Osteoblast (primary cell): Measurements from ENCODE around the gene IFT20. TPM values are rescaled to one million over a fixed set of nuclear protein-coding genes. Genes with fewer than 3 reads are reported as not detected.
"Not testable (repeated sequence)": the region's sequence is repeated elsewhere in the genome, so short reads cannot be mapped to it uniquely, and the experiment has no call there.

ENCODE experiments used
- DNase-seq: peaks from one replicate; pipeline ENCODE4 v3.0.0; 2011; ENCODE audit warnings: low spot score, mixed read lengths; ENCODE audit not compliant: insufficient read length; ENCODE audit errors: missing footprints
- H2AFZ ChIP-seq: 2 replicates; pipeline ENCODE4 v1.6.0; 2011; ENCODE audit warnings: mild to moderate bottlenecking, low read length
- H3K27ac ChIP-seq: 2 replicates; pipeline ENCODE4 v1.5.1; 2011; ENCODE audit warnings: mild to moderate bottlenecking, low read depth, low read length, moderate library complexity
- H3K27me3 ChIP-seq: 2 replicates; pipeline ENCODE4 v1.6.0; 2012; ENCODE audit warnings: mild to moderate bottlenecking, control low read depth, inconsistent platforms, low read length, moderate library complexity; ENCODE audit not compliant: insufficient read depth
- H3K36me3 ChIP-seq: 2 replicates; pipeline ENCODE4 v1.5.1; 2011; ENCODE audit warnings: mild to moderate bottlenecking, low read length, control low read depth, moderate library complexity; ENCODE audit not compliant: insufficient read depth
- H3K4me1 ChIP-seq: 2 replicates; pipeline ENCODE4 v1.5.1; 2011; ENCODE audit warnings: mild to moderate bottlenecking, low read length, control low read depth, moderate library complexity; ENCODE audit not compliant: insufficient read depth
- H3K4me2 ChIP-seq: 2 replicates; pipeline ENCODE4 v1.6.0; 2011; ENCODE audit warnings: mild to moderate bottlenecking, low read length; ENCODE audit not compliant: insufficient read depth
- H3K4me3 ChIP-seq: fragments of 200-600 bp; sonication (generic); 3 replicates; pipeline ENCODE4 v1.5.1; 2012; ENCODE audit warnings: mild to moderate bottlenecking, low read length, inconsistent platforms; ENCODE audit not compliant: insufficient read depth
- H3K79me2 ChIP-seq: 2 replicates; pipeline ENCODE4 v1.6.0; 2012; ENCODE audit warnings: mild to moderate bottlenecking, low read length, control low read depth, inconsistent platforms; ENCODE audit not compliant: insufficient read depth
- H3K9me3 ChIP-seq: 2 replicates; pipeline ENCODE4 v1.5.1; 2011; ENCODE audit warnings: low read depth, low read length, control low read depth
- H4K20me1 ChIP-seq: 2 replicates; pipeline ENCODE4 v1.6.0; 2012; ENCODE audit warnings: mild to moderate bottlenecking, low read length, control low read depth; ENCODE audit not compliant: insufficient read depth
- total RNA-seq: library from RNA; depleted of rRNA; stranded (reverse); fragments of >200 nt; gene quantifications from 2 replicates; pipeline ENCODE4 v1.2.3, GENCODE V29; 2012
- TF ChIP-seq, protein P1 (sequence below): IDR thresholded peaks from 2 replicates; pipeline ENCODE4 v1.5.1; 2011; ENCODE audit warnings: mild to moderate bottlenecking, low read depth, low read length, moderate library complexity; ENCODE audit errors: extremely low read depth

The IFT20 gene
- total RNA-seq, 1 donor, result 59.4 TPM

DNA sequence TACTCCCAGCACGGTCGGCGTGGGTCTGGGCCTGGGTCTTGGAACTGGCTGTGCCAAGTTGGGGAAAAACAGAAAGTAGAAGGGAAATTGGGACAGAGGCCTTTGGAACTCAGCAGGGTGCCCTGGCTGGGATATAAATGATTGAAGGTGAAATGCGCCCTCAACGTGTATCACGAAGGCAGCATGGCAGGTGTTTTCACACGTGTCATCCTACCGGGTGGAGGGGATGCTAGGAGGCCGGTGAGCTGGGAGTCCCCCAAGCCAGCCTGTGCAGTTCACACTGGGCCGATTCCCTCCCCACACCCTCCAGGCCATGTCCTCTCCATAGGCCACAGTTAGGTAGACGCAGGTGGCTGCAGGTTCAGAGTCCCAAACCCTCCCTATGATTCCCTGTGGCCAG, 6.2 kb upstream of the IFT20 start:
- Histone ChIP-seq H3K9me3 (no peaks in the 10 kb centered on the region), H3K4me1 (peaks cover 39% of the 10 kb centered on the region), H3K4me2 (no peak overlapping the region), H4K20me1 (peaks cover 20% of the 10 kb centered on the region), H3K36me3 (peaks cover 62% of the 10 kb centered on the region), H3K79me2 (peaks cover 51% of the 10 kb centered on the region), H3K27me3 (no peaks in the 10 kb centered on the region), H3K27ac (no peak overlapping the region), H3K4me3 (no peak overlapping the region), H2AFZ (no peak overlapping the region)
- peak; percentile 36 for DNase-seq
- TF ChIP-seq, protein P1, sequence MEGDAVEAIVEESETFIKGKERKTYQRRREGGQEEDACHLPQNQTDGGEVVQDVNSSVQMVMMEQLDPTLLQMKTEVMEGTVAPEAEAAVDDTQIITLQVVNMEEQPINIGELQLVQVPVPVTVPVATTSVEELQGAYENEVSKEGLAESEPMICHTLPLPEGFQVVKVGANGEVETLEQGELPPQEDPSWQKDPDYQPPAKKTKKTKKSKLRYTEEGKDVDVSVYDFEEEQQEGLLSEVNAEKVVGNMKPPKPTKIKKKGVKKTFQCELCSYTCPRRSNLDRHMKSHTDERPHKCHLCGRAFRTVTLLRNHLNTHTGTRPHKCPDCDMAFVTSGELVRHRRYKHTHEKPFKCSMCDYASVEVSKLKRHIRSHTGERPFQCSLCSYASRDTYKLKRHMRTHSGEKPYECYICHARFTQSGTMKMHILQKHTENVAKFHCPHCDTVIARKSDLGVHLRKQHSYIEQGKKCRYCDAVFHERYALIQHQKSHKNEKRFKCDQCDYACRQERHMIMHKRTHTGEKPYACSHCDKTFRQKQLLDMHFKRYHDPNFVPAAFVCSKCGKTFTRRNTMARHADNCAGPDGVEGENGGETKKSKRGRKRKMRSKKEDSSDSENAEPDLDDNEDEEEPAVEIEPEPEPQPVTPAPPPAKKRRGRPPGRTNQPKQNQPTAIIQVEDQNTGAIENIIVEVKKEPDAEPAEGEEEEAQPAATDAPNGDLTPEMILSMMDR, result no peak

DNA sequence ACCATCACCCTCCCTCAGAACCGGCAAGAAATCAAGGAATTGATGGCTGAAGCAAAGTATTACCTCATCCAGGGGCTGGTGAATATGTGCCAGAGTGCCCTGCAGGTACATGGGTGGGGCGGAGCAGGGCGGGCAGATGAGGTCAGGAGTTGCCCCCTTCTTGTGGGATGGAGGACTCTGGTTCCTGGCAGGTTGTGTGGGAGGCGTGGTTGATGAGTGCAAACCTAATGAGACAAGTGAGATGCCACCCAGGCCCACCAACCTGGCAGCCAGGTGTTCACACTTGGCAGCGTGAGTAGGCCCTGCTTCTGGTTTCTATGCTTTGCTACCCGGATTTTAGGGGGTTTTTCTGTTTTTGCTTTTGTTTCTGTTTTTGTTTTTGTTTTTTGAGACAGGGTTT, 5.1 kb upstream of the IFT20 start:
- Histone ChIP-seq H3K79me2 (peaks cover 59% of the 10 kb centered on the region), H3K27ac (no peak overlapping the region), H4K20me1 (peaks cover 20% of the 10 kb centered on the region), H3K36me3 (peaks cover 51% of the 10 kb centered on the region), H2AFZ (no peak overlapping the region), H3K4me1 (peaks cover 30% of the 10 kb centered on the region), H3K9me3 (no peaks in the 10 kb centered on the region), H3K4me2 (no peak overlapping the region), H3K4me3 (no peak overlapping the region), H3K27me3 (no peaks in the 10 kb centered on the region)
- TF ChIP-seq, protein P1, result no peak
- no peak for DNase-seq

DNA sequence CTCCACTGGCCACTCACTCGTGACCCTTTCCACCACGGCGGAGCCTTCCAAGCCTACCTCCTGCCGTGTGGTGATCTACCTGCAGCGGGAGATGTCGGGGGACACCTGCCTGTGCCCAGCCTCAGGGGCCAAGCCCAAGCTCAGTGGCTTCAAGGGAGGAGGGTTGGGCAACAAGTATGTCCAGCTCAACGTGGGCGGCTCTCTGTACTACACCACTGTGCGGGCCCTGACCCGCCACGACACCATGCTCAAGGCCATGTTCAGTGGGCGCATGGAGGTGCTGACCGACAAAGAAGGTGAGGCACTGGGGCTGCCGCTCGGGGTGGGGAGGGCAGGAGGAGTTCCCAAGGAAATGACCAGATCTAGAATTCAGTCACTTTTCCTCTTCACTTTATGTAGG, 4.2 kb upstream of the IFT20 start:
- DNase-seq, result no peak
- Histone ChIP-seq H3K79me2 (peaks cover 65% of the 10 kb centered on the region), H3K4me2 (no peak overlapping the region), H2AFZ (no peak overlapping the region), H3K27me3 (no peaks in the 10 kb centered on the region), H3K27ac (no peak overlapping the region), H3K4me3 (no peak overlapping the region), H3K36me3 (peaks cover 41% of the 10 kb centered on the region), H3K4me1 (peaks cover 32% of the 10 kb centered on the region), H3K9me3 (no peaks in the 10 kb centered on the region), H4K20me1 (peaks cover 23% of the 10 kb centered on the region)
- TF ChIP-seq, protein P1, result no peak

DNA sequence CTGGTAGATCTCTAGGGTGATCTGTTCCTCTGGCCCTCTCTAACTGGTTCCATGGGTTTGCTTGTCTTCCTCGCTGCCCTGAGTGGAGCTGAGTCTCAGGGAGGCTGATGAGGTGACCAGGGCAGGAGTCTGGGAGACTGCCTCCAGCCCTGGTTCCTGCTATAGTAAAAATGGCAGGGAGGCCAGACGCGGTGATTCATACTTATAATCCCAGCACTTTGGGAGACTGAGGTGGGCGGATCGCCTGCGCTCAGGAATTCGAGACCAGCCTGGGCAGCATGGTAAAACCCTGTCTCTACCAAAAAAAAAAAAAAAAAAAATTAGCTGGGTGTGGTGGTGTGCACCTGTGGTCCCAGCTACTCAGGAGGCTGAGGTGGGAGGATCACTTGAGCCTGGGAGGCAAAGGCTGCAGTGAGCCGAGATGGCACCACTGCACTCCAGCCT, 3.5 kb upstream of the IFT20 start:
- H3K4me3 ChIP-seq, H2AFZ ChIP-seq, H3K9me3 ChIP-seq, H3K27me3 ChIP-seq, DNase-seq: not testable (repeated sequence)
- peaks cover 39% of the 10 kb centered on the region for H3K4me1 ChIP-seq
- peak overlapping the region; percentile 96 for H3K27ac ChIP-seq
- H4K20me1 ChIP-seq, result peaks cover 29% of the 10 kb centered on the region
- H3K36me3 ChIP-seq, result peaks cover 35% of the 10 kb centered on the region
- peak overlapping the region; percentile 51 for H3K4me2 ChIP-seq
- H3K79me2 ChIP-seq, result peaks cover 70% of the 10 kb centered on the region
